NCI-H1930 (cell line): Measurements from ENCODE around the gene SEPTIN2.
A peak's percentile ranks its signal among the peaks of the same experiment; 100 is the strongest.
"Not testable (repeated sequence)": the region's sequence is repeated elsewhere in the genome, so short reads cannot be mapped to it uniquely, and the experiment has no call there.

Experiments
- DNase-seq, 2 experiments: peaks; one replicate each; lab custom pipeline; 2025; lab: John Stamatoyannopoulos, UW

Gene SEPTIN2

DNA sequence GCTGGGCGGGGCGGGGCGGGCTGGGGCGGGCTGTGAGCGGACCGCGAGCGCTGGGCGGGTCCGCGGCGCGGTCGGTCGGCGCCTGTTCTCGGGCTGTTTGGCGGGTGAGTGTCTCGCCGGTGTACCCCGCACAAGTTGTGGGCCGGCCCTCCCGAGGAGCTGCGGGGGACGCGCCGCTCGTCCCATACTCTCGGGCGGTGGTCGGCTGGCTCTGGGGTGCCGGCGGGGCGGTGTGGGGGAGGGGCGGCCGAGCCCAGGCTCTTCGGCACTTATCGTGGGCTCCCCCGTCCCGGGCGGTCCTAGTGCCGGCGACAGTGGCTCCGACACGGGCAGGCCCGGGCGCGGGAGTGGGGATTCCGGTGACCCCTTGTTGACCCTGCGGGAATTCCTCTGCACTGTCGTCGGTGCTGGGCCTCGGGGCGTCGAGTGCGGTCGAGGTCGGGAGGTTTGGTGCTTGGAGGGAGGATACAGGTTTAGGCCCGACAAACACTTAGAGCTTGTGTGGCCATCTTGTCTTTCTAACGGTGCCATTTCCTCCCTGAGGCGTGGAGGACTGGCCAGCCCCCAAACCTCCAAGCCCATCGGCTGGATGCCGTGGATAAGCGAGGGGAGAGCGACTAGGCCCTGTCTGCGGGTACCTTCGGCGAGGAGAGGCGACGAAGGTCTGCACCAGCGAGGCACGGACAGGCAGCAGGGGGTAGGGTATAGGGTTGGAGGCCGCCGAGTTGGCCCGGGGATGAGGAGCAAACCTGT lies at the start of gene SEPTIN2:
Gene SEPTIN2, plus strand, starts transcription at position 47 of the 753 bp plus-strand sequence. CDS start 8,308 bp downstream, outside the sequence.
- DNase-seq = no peak

DNA sequence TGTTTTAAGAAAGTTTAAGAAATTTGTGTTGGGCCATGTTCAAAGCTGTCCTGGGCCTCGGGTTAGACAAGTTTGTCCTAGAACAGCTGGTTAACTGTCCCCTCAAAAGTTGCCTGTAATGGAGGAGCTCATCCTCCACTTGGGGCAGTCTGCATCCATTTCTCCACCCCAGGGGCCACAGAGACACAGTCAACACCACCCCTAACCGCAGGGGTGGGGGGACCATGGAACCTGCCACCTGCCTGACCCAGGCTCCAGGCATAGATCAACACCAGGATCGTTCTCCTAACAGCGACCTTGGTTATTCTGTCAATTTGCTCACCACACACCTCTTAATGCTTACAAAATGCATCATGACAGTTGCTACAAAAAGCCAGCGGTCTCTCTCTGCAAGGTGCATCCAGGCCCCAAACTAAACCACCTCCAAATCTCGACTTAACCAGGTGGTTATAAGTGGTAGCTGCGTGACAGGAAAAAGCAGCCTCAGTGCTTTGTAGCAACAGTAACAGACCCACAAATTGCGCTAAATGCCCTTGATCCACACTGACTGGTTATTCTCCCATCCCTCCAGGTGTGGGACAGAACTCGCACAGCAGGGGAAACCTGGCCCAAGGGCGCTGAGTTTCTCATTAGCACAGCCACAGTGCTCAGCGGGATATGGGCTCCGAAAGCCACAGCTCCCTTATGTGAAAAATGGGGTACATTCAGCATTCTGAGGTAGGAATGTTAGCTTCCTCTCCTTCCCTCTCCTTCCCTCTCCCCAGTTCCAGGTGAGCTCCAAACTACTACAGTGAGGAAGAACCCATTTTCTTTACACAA lies 48.3 kb upstream of the SEPTIN2 start:
- DNase-seq = no peak

DNA sequence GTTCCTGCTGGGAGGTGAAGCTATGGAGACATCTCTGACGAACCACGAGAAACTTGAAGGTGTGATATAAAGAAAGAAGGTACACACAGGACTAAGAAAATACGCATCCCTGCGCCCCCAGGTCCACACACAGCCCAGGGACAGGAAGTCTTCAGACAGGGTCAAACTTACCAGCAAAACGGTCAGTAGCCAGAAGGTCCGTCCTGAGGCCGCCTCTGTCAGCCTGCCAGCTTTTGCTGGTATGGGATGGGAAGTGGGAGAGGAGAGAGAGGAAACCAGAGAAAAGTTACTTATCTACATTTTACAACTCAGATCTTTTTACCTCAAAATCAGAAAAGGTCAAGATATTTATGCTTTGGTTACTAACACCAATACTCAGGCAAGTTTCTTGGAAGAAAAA lies 47.4 kb upstream of the SEPTIN2 start:
- no peak for DNase-seq

DNA sequence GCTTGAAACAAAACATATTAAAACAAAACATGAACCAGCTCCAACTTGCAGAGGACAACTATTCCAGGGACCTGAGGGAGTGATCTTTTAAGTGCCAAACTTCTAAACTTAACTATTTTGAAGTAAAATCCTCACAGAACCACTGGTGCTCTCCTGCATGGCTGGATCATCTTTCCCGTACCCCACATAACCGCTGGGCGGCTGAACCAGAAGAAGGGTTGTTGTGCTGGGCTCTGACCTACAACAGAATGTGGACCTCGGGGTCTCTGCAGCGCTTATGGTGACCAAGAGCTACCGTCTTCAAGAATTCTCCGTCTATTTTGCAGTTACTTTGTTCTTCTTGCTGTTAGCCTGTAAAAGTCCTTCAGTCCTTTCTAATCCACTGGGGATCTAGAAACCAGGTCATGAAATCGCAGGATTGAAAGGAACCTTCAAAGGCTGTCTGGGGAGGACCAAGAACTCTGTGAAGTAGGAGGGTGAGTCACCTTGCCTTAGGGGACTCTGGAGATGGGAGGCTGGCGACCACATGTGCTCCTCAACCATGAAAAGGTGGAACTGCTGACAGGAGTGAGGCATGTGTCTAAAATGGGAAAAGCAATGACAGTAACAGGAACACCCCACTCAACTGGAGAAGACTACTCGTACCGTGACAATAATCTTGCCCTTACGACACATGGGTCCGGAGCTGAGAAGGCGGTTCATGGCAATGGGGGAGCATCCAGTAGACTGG lies 46.8 kb upstream of the SEPTIN2 start:
- no peak for DNase-seq

DNA sequence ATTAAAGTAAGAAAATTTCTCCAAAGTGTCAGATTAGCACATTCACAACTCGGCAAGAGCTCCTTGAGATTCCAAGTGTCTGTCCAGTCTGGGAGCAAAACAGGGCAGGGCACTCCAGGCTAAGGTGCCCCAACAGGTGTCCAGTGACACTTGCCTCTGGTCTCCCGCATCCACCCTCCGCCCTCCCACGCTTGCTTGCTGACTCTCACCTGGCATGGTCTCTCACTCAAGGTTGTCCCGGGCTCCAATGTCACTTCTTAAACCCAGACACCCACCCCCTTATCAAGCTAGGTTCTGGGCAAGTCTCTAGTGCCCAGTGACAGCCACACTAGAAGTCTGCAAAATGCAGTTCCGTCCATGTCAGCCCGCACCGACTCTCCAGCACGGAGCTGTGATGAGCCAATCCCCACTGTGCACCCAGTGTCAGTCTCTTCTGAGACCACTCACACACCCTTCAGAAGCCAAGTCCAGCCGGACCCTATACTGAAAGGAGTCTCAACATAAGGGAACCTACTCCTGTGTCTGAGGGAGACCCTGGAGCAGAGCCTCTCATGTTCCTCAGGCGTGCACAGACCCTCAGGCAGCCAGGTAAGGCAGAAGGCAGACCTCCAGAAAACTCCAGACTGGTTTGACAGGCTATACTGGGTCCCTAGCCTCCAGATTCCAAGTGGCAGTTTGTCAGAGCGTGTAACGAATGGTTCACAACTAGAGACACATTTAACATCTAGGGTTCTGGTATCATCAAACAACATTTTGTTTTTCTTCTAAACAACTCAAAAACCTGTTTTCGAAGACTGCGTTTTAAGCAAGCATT lies 45.8 kb upstream of the SEPTIN2 start:
- no peak for DNase-seq

DNA sequence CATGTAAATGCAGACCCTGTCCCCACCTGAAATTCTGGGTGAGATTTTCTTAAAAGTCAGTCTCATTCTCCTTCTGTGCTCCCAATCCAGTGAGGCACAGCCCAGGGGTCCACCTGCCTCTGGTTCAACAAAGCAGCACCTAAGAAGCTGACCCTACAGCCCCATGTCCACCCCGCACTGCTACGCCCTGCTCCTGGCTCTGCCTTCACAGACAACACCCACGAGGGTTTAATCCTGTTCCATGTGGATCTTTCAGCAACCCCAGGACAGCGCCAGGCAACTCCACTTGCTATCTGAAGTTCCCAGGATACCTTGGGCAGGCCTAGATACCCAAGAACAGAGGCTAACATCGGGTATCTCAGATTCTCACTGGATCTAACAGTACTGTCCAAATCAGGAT lies 45.2 kb upstream of the SEPTIN2 start:
- DNase-seq = no peak

DNA sequence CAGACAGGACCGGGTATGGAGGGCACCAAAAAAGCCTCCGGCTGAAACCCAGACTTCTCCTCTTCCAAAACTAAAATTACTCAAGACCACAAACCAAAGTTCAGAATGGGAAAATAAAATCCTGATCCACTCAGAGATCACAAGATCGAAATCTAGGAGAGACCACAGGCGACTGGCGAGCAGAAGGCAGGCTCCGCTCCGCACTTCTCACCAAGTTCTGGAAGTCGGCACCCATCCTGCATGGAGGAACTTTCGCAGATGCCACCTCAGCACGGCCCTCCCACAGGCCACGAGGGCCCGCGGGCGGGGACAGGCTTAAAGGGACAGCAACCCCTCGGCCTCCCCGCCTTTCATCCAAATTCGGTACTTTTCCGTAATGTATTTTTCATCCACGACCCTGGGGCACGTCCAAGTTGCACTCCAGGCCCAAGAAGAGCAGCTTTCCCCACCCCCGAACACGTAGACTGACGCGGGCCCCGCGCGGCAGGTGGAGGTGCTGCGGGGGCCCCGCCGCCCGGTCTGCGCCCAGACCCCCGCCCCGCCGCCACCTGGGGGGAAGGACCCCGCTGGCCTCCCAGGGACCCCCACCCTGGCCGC lies 43.9 kb upstream of the SEPTIN2 start:
- DNase-seq = no peak

DNA sequence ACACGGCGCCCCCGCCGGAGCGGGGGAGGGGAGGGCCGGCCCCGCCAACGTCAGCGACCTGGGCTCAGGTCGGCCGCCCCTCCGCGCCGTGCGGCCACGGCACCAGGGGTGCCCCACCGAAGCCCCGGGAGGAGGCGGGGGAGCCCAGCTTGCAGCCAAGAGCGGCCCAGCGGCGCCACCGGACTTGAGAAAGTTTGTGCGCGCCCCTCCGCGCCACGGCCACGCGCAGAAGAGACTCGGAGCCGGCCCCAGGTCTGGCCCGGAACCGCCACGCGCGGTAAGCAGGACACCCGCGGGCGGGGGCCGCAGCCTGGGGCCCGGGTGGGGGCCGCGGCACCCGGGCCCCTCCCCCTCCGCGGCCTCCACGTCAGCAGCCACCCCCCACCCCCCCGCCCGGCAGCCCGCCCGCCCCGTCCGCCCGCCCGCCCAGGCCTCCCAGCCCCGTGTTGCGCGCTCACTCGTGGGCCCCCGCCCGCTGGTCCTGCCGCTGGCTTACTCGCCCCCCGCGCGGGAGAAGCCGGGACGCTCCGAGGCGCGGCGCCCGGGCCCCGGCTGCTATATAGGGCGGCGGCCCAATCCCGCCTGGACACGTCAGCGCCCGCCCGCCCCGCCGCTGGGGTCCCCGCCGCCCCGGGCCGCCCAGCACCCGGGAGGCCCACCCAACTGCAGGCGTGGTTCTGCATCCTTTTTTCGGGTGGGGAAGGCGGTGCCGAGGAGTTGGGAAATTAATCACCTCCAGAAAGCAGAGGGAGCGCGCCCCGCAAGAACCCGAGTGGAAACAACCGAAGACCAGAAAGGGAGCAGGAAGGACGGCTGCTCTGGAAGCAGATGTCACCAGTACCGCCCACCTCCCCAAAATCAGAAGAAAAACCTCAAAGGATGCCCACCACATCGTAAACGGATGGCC lies 43.2 kb upstream of the SEPTIN2 start:
- DNase-seq = peak in 1 of 2 experiments; percentile 33

DNA sequence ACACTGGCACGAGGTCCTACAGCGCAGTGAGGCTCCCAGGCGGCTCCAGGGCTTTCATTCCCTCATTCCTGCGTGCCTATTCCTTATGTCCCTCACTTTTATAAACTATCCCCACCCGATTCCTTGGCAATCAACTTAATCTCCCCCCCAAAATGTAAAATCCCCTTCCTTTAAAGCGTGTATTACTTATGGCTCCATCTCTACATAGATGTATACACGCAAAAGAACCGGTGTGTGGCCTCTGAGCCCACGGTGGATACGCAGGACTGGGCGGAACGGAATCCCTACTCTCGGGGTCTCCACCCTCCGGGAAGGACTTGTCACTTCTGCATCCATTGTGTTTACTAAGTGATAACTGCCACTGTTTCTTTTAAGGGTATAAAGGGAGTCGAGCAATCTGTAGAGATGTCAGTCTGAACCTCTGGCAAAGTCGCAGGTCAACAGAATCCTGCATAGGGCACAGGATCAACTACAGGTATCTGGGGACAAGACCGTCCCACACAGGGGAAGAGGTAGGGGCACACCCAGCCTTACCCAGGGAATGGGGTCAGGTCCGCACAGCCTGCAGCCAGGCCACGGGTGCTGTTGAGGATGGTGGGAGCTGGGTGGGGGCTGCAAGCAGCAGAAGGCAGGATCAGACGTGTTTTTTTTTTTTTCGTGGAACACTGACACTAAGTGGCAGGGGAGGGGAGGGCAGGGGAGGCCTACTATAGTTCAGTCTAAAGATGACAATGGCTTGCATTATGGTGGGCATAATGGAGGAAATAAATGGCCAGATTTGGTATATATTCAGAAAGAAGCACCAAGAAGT lies 42.3 kb upstream of the SEPTIN2 start:
- no peak for DNase-seq

DNA sequence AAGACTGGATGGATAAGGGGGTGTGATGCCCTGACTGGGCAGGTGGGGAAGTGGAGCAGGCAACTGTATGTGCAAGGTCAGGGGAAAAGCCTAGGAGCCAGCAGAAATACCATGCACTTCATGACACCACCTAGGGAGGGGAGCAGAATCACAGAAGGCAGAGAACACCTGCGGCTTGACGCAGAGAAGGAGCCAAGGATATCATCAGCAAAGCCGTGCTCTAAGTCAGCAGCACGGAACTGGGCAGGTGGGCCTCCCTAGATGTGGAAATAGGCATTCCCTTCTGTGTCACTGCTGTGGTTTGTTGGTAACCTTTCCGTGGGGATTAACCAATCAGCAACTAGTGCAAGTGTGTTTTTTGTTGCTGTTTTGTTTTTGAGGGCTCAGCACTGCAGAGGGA lies 41.6 kb upstream of the SEPTIN2 start:
- no peak for DNase-seq

DNA sequence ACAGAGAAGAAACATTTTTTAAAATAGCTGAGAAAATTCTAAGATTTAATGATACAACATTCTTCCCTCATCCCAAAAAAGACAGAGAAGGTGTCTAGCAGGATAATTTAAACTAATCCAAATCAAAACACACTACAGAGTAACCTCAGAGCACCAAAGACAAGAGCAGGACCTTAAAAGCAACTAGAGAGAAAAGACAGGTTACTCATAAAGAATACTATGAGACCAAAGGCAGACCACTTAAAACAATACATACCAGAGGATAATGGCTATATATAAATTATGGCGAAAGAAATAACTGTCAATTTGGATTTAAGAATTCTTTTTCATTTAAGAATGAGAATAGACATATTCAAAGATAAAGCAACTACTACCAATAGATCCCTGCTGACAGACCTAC lies 40.2 kb upstream of the SEPTIN2 start:
- no peak for DNase-seq

DNA sequence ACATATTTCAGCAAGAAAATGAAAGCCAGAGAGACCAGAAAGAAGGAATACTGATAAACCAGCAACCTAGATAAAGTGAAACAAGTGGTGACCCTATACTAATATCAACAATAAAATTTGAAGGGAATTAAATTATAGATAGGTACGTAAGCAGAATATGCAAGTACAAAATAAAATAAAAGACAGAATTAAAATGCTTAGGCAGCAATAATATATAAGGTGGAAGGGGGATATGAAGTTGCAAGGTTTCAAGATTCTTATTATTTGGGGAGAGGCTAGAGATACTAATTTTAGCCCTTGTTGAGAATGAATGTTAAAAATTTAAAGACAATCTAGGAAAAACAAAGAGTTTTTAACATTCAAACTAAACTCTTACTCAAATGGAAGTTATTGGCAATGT lies 39.8 kb upstream of the SEPTIN2 start:
- DNase-seq = no peak

DNA sequence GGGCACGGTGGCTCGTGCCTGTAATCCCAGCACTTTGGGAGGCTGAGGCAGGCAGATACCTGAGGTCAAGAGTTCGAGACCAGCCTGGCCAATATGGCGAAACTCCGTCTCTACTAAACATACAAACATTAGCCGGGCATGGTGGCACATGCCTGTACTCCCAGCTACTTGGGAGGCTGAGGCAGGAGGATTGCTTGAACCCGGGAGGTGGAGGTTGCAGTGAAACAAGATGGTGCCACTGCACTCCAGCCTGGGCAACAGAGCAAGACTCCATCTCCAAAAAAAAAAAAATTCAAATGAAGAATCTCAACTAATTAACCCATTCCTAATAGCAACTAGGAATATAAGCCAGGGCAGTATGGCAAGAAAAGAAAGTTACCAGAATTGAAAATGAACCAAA lies 37.4 kb upstream of the SEPTIN2 start:
- DNase-seq = not testable (repeated sequence)

DNA sequence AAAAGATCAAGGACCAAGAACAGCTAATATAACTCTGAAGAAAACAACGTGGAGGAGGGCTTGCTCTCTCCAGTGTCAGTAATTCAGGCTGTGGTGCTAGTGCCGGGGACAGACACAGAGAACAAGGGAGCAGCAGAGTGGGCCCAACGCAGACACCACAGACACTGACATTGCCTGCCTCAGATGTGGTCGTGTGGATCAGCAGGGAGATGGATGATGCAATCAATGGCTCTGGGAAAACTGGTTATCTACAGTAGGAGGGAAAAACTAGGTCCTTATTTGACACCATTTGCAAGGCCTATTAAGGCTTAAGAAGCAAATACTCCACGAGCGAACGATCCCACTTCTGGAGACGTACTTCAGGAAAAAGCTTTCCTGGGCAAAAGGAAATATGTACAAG lies 36.3 kb upstream of the SEPTIN2 start:
- no peak for DNase-seq

DNA sequence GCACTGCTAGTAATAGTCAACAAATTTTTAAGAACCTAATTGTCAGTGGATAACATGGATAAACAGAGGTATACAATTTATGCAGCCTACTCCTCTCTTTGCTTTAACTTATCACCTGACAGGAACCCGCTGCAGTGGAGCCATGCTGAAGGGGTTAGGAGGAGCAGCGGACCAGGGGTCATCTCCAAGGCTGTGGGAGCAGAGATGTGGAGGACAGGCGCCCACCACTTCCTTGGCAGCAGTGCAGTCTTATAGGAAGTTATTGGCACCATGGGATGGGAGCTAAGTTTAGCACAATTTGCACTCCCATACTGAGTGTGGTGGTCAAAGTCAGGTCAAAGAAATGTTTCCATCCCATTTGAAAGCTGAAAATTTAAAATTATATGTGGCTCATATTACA lies 35.9 kb upstream of the SEPTIN2 start:
- DNase-seq = no peak

DNA sequence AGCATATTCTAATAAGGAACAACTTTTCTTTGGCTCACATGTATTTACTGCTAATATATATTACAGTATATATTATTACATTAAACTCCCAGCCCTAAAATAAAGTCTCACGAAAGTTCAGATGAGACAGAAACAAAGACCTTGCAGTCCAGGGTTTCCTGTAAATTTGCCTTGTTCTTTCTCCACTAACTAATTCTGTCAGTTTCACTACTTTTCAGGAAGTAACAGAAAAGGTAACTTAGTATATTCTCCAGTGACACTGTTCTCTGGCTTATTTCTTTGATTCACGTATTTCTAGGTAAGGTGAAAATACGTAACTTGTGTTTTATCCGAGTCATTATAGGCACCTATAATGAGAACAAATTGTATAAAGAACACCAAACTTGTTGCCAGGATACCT lies 35.4 kb upstream of the SEPTIN2 start:
- DNase-seq = no peak

DNA sequence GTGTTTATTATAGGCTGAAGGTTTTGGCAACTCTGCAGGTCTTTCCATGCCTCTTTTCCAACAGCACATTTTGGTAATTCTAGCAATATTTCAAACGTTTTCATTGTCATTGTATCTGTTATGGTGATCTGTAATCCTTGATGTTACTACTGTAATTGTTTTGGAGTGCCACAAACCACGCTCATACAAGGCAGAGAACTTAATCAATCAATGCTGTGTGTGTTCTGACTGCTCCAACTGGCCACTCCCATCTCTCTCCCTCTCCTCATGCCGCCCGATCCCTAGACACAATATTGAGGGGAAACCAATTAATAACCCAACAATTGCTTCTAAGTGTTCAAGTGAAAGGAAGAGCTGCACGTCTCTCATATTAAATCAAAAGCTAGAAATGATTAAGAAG lies 33.2 kb upstream of the SEPTIN2 start:
- no peak for DNase-seq

DNA sequence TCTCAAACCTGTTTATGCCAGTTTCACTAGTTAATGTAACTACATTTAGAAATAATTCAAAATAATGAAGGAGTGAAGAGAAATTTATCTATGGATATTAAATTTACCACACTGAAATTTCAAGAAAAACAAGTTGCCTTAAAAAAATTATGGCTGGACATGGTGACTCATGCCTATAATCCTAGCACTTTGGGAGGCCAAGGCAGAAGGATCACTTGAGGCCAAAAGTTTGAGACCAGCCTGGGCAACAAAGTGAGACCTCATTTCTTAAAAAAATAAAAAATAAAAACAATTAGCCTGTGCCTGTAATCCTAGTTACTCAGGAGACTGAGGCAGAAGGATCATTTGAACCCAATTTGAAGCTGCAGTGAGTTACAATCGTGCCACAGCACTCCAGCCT lies 30.1 kb upstream of the SEPTIN2 start:
- no peak for DNase-seq

DNA sequence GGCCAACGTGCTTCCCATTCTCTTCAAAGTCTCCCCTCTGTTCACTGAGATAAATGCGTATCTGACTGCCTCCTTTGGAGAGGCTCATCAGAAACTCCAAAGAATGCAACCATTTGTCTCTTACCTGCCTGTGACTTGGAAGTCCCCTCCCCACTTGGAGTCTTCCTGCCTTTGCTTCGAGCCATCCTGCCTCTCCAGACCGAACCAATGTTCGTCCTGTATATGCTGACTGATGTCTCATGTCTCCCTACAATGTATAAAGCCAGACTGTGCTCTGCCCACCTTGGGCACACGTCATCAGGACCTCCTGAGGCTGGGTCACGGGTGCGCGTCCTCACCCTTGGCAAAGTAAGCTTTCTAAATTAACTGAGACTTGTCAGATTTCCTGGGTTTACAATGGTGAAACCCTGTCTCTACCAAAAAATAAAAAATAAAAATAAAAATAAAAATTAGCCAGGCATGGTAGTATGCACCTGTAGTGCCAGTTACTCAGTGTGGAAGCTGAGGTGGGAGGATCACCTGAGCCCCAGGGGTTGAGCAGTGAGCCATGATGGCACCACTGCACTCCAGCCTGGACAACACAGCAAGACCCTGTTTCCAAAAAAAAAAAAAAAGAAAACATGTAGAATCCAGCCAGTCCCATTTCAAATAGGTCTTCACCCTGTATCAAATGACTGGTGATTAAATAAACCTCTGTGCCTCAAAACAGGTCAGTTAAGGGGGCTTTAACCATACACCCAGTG lies 29.2 kb upstream of the SEPTIN2 start:
- no peak for DNase-seq
